HCT116 (cell line): ENCODE results near the gene CDH3. TPM values are rescaled to one million over a fixed set of nuclear protein-coding genes. Genes with fewer than 3 reads are reported as not detected.

Experiments used
- ATAC-seq: fragments of 200-7000 bp; cut with Tn5 transposase; 2 replicates; pipeline ENCODE4 v1.9.1; 2020; ENCODE audit warnings: mild to moderate bottlenecking, moderate library complexity
- BruUV-seq: library from RNA; stranded (reverse); fragments of 400-500 nt; replicated peaks from 2 replicates; lab custom pipeline; 2021; lab: Mats Ljungman, UMichigan
- CTCF ChIA-PET: fragments of 300-600 bp; sonication (Branson Sonifier 250); formaldehyde crosslinking; loops from one replicate; lab custom pipeline; 2021; ENCODE audit warnings: antibody characterized with exemption; lab: Charles Lee
- POLR2A ChIA-PET: fragments of 300-600, 350-600 bp; sonication (Branson Sonifier 250); formaldehyde crosslinking; loops from one replicate; lab custom pipeline; 2021; ENCODE audit warnings: antibody characterized with exemption; lab: Charles Lee
- RAD21 ChIA-PET, 2 experiments: fragments of 300-600 bp; sonication (Branson Sonifier 250); formaldehyde crosslinking; loops; one replicate each; lab custom pipeline; 2023; ENCODE audit warnings: low total read pairs in 2 of 2; ENCODE audit not compliant: uncharacterized antibody in 2 of 2, unreplicated experiment in 2 of 2, low non-redundant PET in 1 of 2; lab: Charles Lee
- DNase-seq: peaks from one replicate; pipeline ENCODE4 v3.0.0-alpha.2; 2010; ENCODE audit warnings: low read depth, low spot score
- H2AFZ ChIP-seq: fragments of 200-600 bp; shearing (Covaris generic), sonication (generic); 2 replicates; pipeline ENCODE4 v1.6.1; 2017; ENCODE audit warnings: low read depth, mixed run types, mixed read lengths, antibody characterized with exemption, low read length; ENCODE audit not compliant: poor library complexity, severe bottlenecking
- H3K27ac ChIP-seq: 2 replicates; pipeline ENCODE4 v1.5.1; 2012; ENCODE audit warnings: low read depth, low read length
- H3K27me3 ChIP-seq: fragments of 200-600 bp; sonication (generic); 2 replicates; pipeline ENCODE4 v1.6.1; 2016; ENCODE audit warnings: mixed run types, low read length, mixed read lengths; ENCODE audit not compliant: insufficient read depth
- H3K36me3 ChIP-seq, 2 experiments: fragments of 200-500 bp in 1 of 2; fragments of 200-600 bp in 1 of 2; sonication (Bioruptor generic) in 1 of 2; sonication (generic) in 1 of 2; 2 replicates each; pipeline versions ENCODE4 v1.5.1 to v1.6.1; 2014 to 2016; ENCODE audit warnings: low read length in 2 of 2, inconsistent platforms in 1 of 2, mixed read lengths in 1 of 2, mixed run types in 1 of 2; ENCODE audit not compliant: insufficient read depth in 2 of 2, control insufficient read depth in 1 of 2
- H3K4me1 ChIP-seq, 2 experiments: fragments of 200-600 bp in 1 of 2; sonication (generic) in 1 of 2; 2 replicates each; pipeline versions ENCODE4 v1.5.1 to v1.6.1; 2012 to 2017; ENCODE audit warnings: low read length in 2 of 2, inconsistent platforms in 1 of 2, mild to moderate bottlenecking in 1 of 2, mixed read lengths in 1 of 2, mixed run types in 1 of 2, moderate library complexity in 1 of 2; ENCODE audit not compliant: insufficient read depth in 2 of 2, control insufficient read depth in 1 of 2
- H3K4me2 ChIP-seq: fragments of 200-600 bp; sonication (generic); 2 replicates; pipeline ENCODE4 v1.6.1; 2017; ENCODE audit warnings: mixed run types, low read length, mixed read lengths
- H3K4me3 ChIP-seq, 2 experiments: fragments of 200-600 bp in 1 of 2; sonication (generic) in 1 of 2; replicated peaks in 1 of 2; 2 replicates each; pipeline ENCODE4 v1.5.1; 2011 to 2016; ENCODE audit warnings: low read length in 2 of 2, control low read depth in 1 of 2, low read depth in 1 of 2, mild to moderate bottlenecking in 1 of 2, mixed read lengths in 1 of 2, mixed run types in 1 of 2
- H3K79me2 ChIP-seq: fragments of 200-600 bp; sonication (generic); 2 replicates; pipeline ENCODE4 v1.6.1; 2017; ENCODE audit warnings: mild to moderate bottlenecking, mixed run types, low read length, moderate library complexity, mixed read lengths; ENCODE audit not compliant: insufficient read depth
- H3K9ac ChIP-seq: fragments of 200-600 bp; sonication (generic); 2 replicates; pipeline ENCODE4 v1.6.1; 2016; ENCODE audit warnings: low read length, mixed read lengths
- H3K9me2 ChIP-seq: fragments of 200-600 bp; sonication (generic), shearing (Covaris generic); 2 replicates; pipeline ENCODE4 v1.6.1; 2017; ENCODE audit warnings: mixed run types, mild to moderate bottlenecking, moderate library complexity; ENCODE audit not compliant: insufficient read depth
- H3K9me3 ChIP-seq, 2 experiments: fragments of 200-500 bp in 1 of 2; fragments of 200-600 bp in 1 of 2; sonication (Bioruptor generic) in 1 of 2; sonication (generic) in 1 of 2; 2 replicates each; pipeline ENCODE4 v1.6.1; 2014 to 2017; ENCODE audit warnings: low read length in 2 of 2, mixed read lengths in 2 of 2, inconsistent platforms in 1 of 2, low read depth in 1 of 2, mild to moderate bottlenecking in 1 of 2, mixed run types in 1 of 2, moderate library complexity in 1 of 2; ENCODE audit not compliant: control insufficient read depth in 1 of 2, insufficient read depth in 1 of 2
- H4K20me1 ChIP-seq: fragments of 200-600 bp; sonication (generic), shearing (Covaris generic); 2 replicates; pipeline ENCODE4 v1.6.1; 2017; ENCODE audit warnings: mixed run types, mild to moderate bottlenecking, moderate library complexity; ENCODE audit not compliant: insufficient read depth
- CBX3 ChIP-seq: IDR thresholded peaks from 2 replicates; pipeline ENCODE4 v1.6.1; 2012; ENCODE audit warnings: low read depth
- CTCF ChIP-seq, 3 experiments: fragments of 200-600 bp in 1 of 3; sonication (generic) in 1 of 3; IDR thresholded peaks in 2 of 3; conservative IDR thresholded peaks in 1 of 3; 2 replicates each; pipeline ENCODE4 v1.5.1; 2012 to 2017; ENCODE audit warnings: low read depth in 2 of 3, low read length in 2 of 3, antibody characterized with exemption in 1 of 3, borderline replicate concordance in 1 of 3, control low read depth in 1 of 3, mild to moderate bottlenecking in 1 of 3, mixed read lengths in 1 of 3, mixed run types in 1 of 3, moderate library complexity in 1 of 3; ENCODE audit not compliant: insufficient read depth in 1 of 3
- ELF1 ChIP-seq: IDR thresholded peaks from 2 replicates; pipeline ENCODE4 v1.6.1; 2012; ENCODE audit warnings: low read depth, borderline replicate concordance
- EZH2 ChIP-seq: fragments of 200-600 bp; sonication (generic); IDR thresholded peaks from 2 replicates; pipeline ENCODE4 v1.6.1; 2017; ENCODE audit warnings: antibody characterized with exemption, mixed run types
- JUND ChIP-seq: IDR thresholded peaks from 2 replicates; pipeline ENCODE4 v1.6.1; 2012
- POLR2AphosphoS5 ChIP-seq: IDR thresholded peaks from 2 replicates; pipeline ENCODE4 v1.6.1; 2011; ENCODE audit warnings: mild to moderate bottlenecking, low read depth, low read length, moderate library complexity
- RAD21 ChIP-seq: IDR thresholded peaks from 2 replicates; pipeline ENCODE4 v1.6.1; 2012; ENCODE audit warnings: low read depth, mild to moderate bottlenecking
- TCF7L2 ChIP-seq: IDR thresholded peaks from 2 replicates; pipeline ENCODE4 v1.7.0; 2011; ENCODE audit warnings: borderline replicate concordance, inconsistent platforms; ENCODE audit not compliant: insufficient read depth, insufficient read length; ENCODE audit errors: extremely low read depth
- YY1 ChIP-seq: IDR thresholded peaks from 2 replicates; pipeline ENCODE4 v1.6.1; 2011; ENCODE audit warnings: low read length, low read depth, moderate library complexity, mild to moderate bottlenecking; ENCODE audit not compliant: insufficient replicate concordance; ENCODE audit errors: extremely low read depth
- ZBTB33 ChIP-seq: IDR thresholded peaks from 2 replicates; pipeline ENCODE4 v1.6.1; 2011; ENCODE audit warnings: mild to moderate bottlenecking, low read length, moderate library complexity; ENCODE audit not compliant: insufficient replicate concordance; ENCODE audit errors: extremely low read depth
- ZFX ChIP-seq: fragments of 450-650 bp; IDR thresholded peaks from 2 replicates; pipeline ENCODE4 v1.6.1; 2017
- intact Hi-C: fragments of 100-400 bp; cut with micrococcal nuclease; formaldehyde crosslinking; loops from 2 replicates; pipeline ENCODE4 v1.10.0; 2022
- total RNA-seq: library from RNA; stranded (reverse); gene quantifications from one replicate; pipeline ENCODE4 v1.2.1, GENCODE V29; 2021; ENCODE audit not compliant: unreplicated experiment
- TF ChIP-seq, protein P1 (sequence below): IDR thresholded peaks from 2 replicates; pipeline ENCODE4 v1.6.1; 2012

The CDH3 gene
- total RNA-seq, 1 experiment from 2014 or later, result 94.7 TPM

GRCh38 chr16:68700831-68701230, 55.7 kb downstream of the CDH3 start:
- peaks cover 5 to 11% of the 10 kb centered on the region in 2 experiments; a peak in 3 of 4 replicates for H3K36me3 ChIP-seq
- no peak overlapping the region for H3K27ac ChIP-seq
- H3K9me3 ChIP-seq, result no peaks in the 10 kb centered on the region
- no peak overlapping the region for H3K4me2 ChIP-seq
- BruUV-seq, result no TSS peak
- POLR2A ChIA-PET, result no interaction called here
- ATAC-seq, result no peak
- no peaks in the 10 kb centered on the region for H3K27me3 ChIP-seq
- no peak for DNase-seq
- no peak for TF ChIP-seq JUND
- TF ChIP-seq POLR2AphosphoS5, result peak; percentile 24; the same call in 1 of the 2 replicates
- no peak for TF ChIP-seq ELF1
- TF ChIP-seq ZFX, result no peak
- TF ChIP-seq, all 23 proteins: peak for 1
- no peaks in the 10 kb centered on the region for H3K79me2 ChIP-seq
- no peak overlapping the region for H3K4me3 ChIP-seq
- RAD21 ChIA-PET, result no interaction called here
- no peak overlapping the region for H3K9ac ChIP-seq
- no peaks in the 10 kb centered on the region for H3K9me2 ChIP-seq
- H3K4me1 ChIP-seq, result peaks cover 0 to 10% of the 10 kb centered on the region in 2 experiments; a peak in 2 of 4 replicates
- intact Hi-C loops, result no loop called here
- CTCF ChIA-PET, result no interaction called here
- H2AFZ ChIP-seq, result no peak overlapping the region
- no peaks in the 10 kb centered on the region for H4K20me1 ChIP-seq

- ChIA-PET CTCF (interaction anchor here (0.6 to 3.1 kb wide), 3 partner anchors 10 to 114 kb away, joined by 3 to 9 read pairs (median 3); no protein-coding TSS in a partner anchor), RAD21 (interaction anchor here (0.6 to 1.1 kb wide), 3 partner anchors 14 to 176 kb away, joined by 3 to 4 read pairs (median 3); no protein-coding TSS in a partner anchor), POLR2A (no interaction called here)
- Histone ChIP-seq H4K20me1 (no peaks in the 10 kb centered on the region), H3K79me2 (no peaks in the 10 kb centered on the region), H3K4me1 (peaks cover 23 to 38% of the 10 kb centered on the region in 2 experiments), H3K9ac (no peak overlapping the region), H2AFZ (no peak overlapping the region), H3K9me2 (no peaks in the 10 kb centered on the region), H3K36me3 (no peaks in the 10 kb centered on the region), H3K27me3 (no peaks in the 10 kb centered on the region), H3K27ac (no peak overlapping the region), H3K9me3 (no peaks in the 10 kb centered on the region), H3K4me3 (no peak overlapping the region), H3K4me2 (no peak overlapping the region)
- TF ChIP-seq CTCF (IDR thresholded peaks at IDR 0.05 in 2 of 3, conservative IDR thresholded peaks at IDR 0.05 in 1 of 3; ENCODE audit: borderline replicate concordance in 1 of 3, insufficient read depth in 1 of 3, low read depth in 2 of 3, low read length in 2 of 3) (peak; percentile 81 to 98 (median 94)), POLR2AphosphoS5 (peak; percentile 38; the same call in 1 of the 2 replicates), TCF7L2 (no peak), EZH2 (no peak), ZBTB33 (no peak), CBX3 (peak; percentile 72), RAD21 (peak; percentile 99), YY1 (peak; percentile 59), ELF1 (no peak)
- TF ChIP-seq, protein P1, sequence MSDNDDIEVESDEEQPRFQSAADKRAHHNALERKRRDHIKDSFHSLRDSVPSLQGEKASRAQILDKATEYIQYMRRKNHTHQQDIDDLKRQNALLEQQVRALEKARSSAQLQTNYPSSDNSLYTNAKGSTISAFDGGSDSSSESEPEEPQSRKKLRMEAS, result peak; percentile 72; the same call in 1 of the 2 replicates
- intact Hi-C loops, result loop anchor here (1.0 to 2.0 kb wide), 3 partner anchors 96 to 142 kb away; no protein-coding TSS in a partner anchor
- BruUV-seq, result no TSS peak
- peak; percentile 79 for DNase-seq
- ATAC-seq, result peak; percentile 73
Observed at GRCh38 chr16:68704232-68704867, 59.2 kb downstream of the CDH3 start.
